Fibroblast of mammary gland (primary cell): ENCODE measurements around the gene UBR4.

Source experiments
- DNase-seq: peaks from one replicate; pipeline ENCODE4 v3.0.0-alpha.2; 2010; ENCODE audit warnings: low read depth
- H3K4me3 ChIP-seq: 2 replicates; pipeline ENCODE4 v1.5.1; 2011; ENCODE audit warnings: low read depth, mild to moderate bottlenecking, low read length, moderate library complexity; ENCODE audit not compliant: control insufficient read depth
- TF ChIP-seq, protein P1 (sequence below): conservative IDR thresholded peaks from 2 replicates; pipeline ENCODE4 v1.5.1; 2011; ENCODE audit warnings: low read depth, low read length, inconsistent platforms; ENCODE audit not compliant: control insufficient read depth, insufficient read depth

UBR4 gene

DNA sequence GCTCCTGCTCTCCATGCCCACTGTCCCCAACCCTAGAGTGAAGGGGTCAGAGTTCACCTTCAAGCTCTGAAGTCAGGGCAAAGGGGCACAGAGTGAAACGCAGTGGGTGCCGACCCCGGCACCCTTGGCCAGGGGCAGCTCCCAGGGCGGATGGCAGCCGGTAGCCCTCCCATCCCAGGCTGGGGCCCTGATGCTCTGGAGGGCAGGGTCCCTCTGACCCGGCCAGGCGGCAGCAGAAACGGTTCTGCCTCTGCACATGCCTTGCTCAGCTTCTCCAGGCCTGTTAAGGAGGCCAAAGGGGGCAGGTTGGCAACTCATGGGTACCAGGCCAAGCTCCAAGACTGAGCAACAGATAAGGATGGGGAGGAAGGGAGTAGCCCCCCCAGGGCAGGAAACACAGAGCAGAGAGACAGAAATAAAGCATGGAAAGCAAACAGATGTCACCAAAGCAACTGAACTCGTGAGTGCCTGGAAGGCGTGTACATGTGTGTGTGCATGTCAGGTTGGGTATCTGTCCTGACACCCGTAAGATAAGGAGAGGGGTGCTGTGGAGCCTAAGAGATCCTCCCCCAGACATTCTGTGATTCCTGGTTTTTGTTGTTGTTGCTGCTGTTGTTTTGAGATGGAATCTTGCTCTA is 141.3 kb downstream of the UBR4 start:
- no peak for DNase-seq
- no peak overlapping the region for H3K4me3 ChIP-seq
- TF ChIP-seq, protein P1, sequence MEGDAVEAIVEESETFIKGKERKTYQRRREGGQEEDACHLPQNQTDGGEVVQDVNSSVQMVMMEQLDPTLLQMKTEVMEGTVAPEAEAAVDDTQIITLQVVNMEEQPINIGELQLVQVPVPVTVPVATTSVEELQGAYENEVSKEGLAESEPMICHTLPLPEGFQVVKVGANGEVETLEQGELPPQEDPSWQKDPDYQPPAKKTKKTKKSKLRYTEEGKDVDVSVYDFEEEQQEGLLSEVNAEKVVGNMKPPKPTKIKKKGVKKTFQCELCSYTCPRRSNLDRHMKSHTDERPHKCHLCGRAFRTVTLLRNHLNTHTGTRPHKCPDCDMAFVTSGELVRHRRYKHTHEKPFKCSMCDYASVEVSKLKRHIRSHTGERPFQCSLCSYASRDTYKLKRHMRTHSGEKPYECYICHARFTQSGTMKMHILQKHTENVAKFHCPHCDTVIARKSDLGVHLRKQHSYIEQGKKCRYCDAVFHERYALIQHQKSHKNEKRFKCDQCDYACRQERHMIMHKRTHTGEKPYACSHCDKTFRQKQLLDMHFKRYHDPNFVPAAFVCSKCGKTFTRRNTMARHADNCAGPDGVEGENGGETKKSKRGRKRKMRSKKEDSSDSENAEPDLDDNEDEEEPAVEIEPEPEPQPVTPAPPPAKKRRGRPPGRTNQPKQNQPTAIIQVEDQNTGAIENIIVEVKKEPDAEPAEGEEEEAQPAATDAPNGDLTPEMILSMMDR = no peak

DNA sequence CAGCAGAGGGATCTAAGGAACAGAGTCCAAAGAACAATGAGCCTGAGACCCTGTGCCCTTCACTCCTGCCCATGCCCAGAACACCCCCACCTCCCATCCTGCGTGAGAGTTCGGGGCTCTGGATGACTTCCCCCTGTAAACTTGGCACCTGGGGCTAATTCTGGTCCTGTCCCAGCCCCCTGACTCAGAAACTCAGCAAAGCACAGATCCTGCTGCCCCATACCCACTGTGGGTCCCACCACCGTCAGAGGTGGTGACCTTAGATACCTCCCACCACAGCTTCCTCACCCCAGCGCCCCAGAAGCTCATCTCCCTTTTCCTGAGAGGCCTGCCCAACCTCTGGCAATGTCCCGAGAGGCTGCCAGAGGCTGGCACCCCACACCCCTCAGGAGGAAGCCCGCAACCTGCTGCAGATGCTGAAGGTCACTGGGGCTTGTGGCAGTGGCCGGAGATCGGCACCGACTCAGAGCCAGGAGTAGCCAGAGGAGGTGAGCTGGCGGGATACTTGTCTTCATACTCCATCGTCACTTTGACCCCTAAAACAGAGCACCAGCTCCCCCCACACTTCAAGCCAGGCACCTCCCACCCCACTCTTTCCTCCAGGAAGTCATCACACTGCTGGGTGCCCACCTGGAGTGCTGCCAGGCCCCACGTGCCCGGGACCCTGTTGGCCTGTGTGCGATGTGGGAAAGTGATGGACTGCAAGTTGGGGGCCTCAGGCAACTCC is 142.0 kb downstream of the UBR4 start:
- DNase-seq = no peak
- H3K4me3 ChIP-seq = no peak overlapping the region
- TF ChIP-seq, protein P1 = no peak

DNA sequence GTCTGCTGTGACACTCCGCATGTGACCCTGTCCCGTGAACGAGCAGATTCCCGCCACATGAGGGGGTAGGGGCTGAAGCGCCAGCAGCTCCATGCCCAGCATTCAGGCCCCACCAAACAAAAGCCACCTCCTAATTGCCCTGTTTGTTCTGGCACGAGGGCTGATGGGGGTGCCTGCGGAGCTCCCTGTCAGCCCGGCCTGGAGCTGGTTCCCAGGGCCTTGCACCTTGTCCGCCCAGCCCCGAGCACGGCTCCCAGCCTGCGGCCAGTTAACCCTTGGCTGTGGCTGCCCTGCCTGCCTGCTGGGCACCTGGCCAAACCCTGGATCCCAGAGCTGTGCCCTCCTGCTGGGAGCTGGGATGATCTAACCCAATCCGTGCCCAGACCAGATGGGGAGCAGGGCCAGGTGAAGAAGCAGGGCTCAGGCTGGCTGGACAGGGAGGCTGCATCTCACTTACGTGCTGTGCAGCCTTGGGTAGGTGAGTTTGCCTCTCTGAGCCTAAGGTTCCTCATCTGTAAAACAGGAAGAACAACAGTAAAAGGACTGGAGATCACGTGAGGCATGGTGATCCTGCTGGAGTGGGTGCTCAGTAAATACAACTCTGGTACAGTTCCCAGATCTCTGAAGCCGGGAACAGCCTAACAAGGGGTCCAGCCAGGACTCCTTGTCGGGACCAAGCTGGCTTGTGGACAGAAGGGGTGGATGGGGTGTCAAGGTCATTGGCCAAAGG is 142.7 kb downstream of the UBR4 start:
- TF ChIP-seq, protein P1 = no peak
- no peak overlapping the region for H3K4me3 ChIP-seq
- DNase-seq = no peak

DNA sequence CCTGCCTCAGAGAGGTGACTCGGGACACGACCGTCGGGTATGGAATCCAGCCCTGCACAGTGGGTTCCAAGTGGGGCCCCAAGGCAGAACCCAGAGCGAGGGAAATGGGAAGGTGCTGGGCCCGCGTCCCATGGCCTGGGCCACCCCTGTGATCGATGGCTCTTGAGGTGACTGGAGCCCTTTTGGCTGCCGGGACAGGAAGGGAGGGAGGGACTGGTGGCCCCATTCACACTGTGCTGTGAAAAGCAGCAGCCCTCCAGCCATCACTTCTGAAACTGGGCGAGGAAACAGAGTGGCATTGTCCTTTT is 143.2 kb downstream of the UBR4 start:
- TF ChIP-seq, protein P1 = no peak
- H3K4me3 ChIP-seq = no peak overlapping the region
- DNase-seq = no peak

DNA sequence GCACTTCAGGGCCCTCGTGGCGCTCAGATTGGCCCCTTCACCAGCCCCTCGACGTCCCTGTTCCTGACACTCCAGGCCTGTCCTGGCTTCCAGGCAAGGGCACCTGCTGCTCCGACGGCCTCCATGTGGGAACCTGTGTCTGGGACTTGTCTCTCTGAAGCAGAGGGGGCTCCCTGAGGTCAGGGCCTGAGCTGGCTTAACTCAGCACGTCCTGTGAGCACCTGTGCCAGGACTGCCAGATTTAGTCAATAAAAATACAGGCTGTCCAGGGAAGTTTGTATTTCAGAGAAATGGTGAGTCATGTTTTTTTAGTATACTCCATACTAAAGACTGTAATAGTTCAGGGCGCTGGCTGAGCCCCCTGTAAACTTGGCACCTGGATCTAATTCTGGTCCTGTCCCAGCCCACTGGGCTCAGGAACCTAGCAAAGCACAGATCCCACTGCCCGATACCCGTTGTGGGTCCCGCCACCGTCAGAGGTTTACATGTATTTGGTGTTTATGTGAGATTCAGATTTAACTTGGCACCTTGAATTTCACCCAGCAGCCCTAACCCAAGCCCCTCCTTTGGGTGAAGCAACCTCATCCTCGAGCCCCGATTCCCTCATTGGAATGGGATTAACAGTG is 143.7 kb downstream of the UBR4 start:
- no peak overlapping the region for H3K4me3 ChIP-seq
- TF ChIP-seq, protein P1 = no peak
- DNase-seq = no peak

DNA sequence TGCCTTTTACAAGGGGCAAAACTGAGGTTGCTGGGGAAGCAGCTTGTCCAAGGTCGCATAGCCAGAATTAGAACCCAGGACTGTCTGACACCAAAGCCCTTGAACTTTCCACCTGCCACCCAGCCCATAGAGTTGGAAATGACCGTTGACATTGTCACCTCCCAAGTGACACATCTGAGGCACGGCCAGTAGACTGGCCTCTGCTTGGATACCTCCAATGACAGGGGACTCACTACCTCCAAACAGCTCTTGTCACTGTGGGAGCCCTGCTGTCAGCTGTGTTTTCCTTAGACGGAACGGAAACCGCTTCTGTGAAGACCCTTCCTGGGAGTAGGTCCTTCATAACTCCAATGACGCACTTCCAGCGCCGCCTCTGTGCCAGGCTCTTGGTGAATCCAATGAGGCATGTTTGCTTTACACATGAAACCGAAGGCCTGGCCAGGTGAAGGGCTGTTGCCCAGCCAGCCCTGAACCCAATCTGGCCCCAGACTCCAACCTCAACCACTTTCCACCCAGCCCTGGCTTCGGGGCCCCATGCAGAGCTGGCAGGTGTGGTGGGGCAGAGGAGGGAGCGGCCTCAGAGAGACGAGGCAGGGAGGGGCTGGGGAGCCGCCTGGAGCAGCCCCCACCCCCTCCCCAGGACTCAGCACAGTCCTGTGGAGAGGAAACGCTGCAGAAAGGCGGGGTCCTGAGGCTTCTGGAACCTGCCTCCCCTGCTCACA is 144.4 kb downstream of the UBR4 start:
- TF ChIP-seq, protein P1 = no peak
- H3K4me3 ChIP-seq = no peak overlapping the region
- DNase-seq = no peak
